Esophagus muscularis mucosa (tissue), 4 donors: ENCODE measurements around the gene SMIM3.

ENCODE experiments used
- EP300 ChIP-seq: sonication (generic); formaldehyde crosslinking; IDR thresholded peaks from one replicate; pipeline ENCODE4 v1.6.1; 2017; ENCODE audit warnings: antibody characterized with exemption
- POLR2A ChIP-seq: fragments of 450-650 bp; IDR thresholded peaks from one replicate; pipeline ENCODE4 v1.6.1; 2017; ENCODE audit warnings: antibody characterized with exemption, moderate library complexity, mild to moderate bottlenecking, low read depth
- POLR2AphosphoS5 ChIP-seq, 2 donors: sonication (generic); formaldehyde crosslinking; IDR thresholded peaks; one replicate each; pipeline ENCODE4 v1.6.1; 2017; ENCODE audit warnings: antibody characterized with exemption in 2 of 2
- TF ChIP-seq, protein P1 (sequence below), 3 experiments: fragments of 200-600 bp in 2 of 3; fragments of 450-650 bp in 1 of 3; sonication (generic) in 2 of 3; IDR thresholded peaks; one replicate each; pipeline ENCODE4 v1.5.1; 2017 to 2019; ENCODE audit warnings: antibody characterized with exemption in 3 of 3, mild to moderate bottlenecking in 2 of 3, moderate library complexity in 1 of 3

DNA sequence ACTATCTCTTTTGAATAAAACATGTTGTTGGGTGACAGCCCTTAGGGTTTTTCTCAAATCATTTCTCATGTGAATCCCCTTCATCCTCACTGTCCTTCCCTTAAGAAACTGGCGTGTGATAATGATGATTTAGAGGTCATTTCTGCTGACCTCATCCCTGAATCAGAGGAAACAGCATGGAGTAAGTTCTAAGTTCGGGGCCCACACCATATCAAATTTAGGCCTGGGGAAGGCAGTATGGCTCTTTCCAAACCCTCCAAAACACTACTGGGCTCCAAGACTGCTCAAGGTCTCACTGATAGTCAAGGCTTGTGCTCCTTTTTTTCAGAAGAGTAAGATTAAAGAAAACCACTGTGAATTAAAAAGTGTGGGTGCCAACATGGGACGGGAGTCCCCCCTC, 872 bp upstream of the SMIM3 start:
- TF ChIP-seq, protein P1, sequence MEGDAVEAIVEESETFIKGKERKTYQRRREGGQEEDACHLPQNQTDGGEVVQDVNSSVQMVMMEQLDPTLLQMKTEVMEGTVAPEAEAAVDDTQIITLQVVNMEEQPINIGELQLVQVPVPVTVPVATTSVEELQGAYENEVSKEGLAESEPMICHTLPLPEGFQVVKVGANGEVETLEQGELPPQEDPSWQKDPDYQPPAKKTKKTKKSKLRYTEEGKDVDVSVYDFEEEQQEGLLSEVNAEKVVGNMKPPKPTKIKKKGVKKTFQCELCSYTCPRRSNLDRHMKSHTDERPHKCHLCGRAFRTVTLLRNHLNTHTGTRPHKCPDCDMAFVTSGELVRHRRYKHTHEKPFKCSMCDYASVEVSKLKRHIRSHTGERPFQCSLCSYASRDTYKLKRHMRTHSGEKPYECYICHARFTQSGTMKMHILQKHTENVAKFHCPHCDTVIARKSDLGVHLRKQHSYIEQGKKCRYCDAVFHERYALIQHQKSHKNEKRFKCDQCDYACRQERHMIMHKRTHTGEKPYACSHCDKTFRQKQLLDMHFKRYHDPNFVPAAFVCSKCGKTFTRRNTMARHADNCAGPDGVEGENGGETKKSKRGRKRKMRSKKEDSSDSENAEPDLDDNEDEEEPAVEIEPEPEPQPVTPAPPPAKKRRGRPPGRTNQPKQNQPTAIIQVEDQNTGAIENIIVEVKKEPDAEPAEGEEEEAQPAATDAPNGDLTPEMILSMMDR (IDR thresholded peaks at IDR 0.05) = no peak
- TF ChIP-seq EP300 (no peak), POLR2AphosphoS5 (IDR thresholded peaks at IDR 0.05) (no peak), POLR2A (no peak)
